ENCODE results near the gene POSTN.
"Not testable (repeated sequence)": the region's sequence is repeated elsewhere in the genome, so short reads cannot be mapped to it uniquely, and the experiment has no call there.

Gene POSTN

DNA sequence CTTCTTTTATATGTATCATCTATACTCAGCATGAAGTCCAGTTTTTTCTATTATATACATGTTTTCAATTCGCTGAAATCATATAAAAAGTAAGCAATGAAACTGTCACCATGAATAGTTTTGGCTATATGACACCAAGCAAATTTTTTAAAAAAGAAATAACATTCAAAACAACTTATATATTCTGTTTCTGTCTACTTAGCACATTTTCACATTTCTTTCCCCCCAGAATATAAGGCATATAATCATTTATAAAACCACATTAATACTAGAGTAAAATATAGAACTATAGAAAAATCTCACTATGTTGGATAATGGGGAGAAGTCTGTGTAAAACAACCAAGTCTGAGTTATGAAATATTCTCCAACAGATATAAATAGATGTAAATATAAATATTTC, 33.1 kb downstream of the POSTN start:
- TF ChIP-seq, protein P1, sequence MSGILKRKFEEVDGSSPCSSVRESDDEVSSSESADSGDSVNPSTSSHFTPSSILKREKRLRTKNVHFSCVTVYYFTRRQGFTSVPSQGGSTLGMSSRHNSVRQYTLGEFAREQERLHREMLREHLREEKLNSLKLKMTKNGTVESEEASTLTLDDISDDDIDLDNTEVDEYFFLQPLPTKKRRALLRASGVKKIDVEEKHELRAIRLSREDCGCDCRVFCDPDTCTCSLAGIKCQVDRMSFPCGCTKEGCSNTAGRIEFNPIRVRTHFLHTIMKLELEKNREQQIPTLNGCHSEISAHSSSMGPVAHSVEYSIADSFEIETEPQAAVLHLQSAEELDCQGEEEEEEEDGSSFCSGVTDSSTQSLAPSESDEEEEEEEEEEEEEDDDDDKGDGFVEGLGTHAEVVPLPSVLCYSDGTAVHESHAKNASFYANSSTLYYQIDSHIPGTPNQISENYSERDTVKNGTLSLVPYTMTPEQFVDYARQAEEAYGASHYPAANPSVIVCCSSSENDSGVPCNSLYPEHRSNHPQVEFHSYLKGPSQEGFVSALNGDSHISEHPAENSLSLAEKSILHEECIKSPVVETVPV (CRISPR knock-in tag; IDR thresholded peaks at IDR 0.05), result no peak
- TF ChIP-seq ARNTL (CRISPR knock-in tag; IDR thresholded peaks at IDR 0.05; ENCODE audit: borderline replicate concordance, low read depth) (no peak), TCF4 (CRISPR knock-in tag; IDR thresholded peaks at IDR 0.05; ENCODE audit: borderline replicate concordance) (no peak), SNAI2 (CRISPR knock-in tag; IDR thresholded peaks at IDR 0.05) (no peak), ZFP3 (CRISPR knock-in tag; IDR thresholded peaks at IDR 0.05) (no peak)
- TF ChIP-seq, protein P2, sequence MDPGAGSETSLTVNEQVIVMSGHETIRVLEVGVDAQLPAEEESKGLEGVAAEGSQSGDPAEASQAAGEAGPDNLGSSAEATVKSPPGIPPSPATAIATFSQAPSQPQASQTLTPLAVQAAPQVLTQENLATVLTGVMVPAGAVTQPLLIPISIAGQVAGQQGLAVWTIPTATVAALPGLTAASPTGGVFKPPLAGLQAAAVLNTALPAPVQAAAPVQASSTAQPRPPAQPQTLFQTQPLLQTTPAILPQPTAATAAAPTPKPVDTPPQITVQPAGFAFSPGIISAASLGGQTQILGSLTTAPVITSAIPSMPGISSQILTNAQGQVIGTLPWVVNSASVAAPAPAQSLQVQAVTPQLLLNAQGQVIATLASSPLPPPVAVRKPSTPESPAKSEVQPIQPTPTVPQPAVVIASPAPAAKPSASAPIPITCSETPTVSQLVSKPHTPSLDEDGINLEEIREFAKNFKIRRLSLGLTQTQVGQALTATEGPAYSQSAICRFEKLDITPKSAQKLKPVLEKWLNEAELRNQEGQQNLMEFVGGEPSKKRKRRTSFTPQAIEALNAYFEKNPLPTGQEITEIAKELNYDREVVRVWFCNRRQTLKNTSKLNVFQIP (CRISPR knock-in tag; IDR thresholded peaks at IDR 0.05; ENCODE audit: borderline replicate concordance, low read depth), result no peak
- ATAC-seq, result no peak

DNA sequence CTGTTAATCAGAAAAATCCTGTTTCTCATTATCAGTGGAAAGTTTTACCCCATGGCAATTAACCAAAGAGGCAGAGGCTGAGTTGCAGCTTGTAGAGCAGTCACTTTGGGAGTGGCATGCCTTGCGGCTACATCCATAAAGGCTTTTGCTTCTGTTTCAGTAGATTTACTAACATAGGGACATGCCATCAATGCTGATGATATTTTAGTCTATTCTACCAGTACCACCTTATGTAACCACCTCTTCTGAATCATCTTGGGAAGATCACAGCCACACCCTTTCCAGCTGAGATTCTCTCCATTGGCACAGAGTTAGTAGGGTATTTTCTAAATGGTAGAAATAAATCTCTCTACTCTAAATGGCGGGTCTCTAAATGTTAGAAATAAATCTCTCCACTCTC, 37.5 kb downstream of the POSTN start:
- ATAC-seq, result no peak
- no peak for TF ChIP-seq ZFP3 (CRISPR knock-in tag; IDR thresholded peaks at IDR 0.05)
- TF ChIP-seq, protein P3, sequence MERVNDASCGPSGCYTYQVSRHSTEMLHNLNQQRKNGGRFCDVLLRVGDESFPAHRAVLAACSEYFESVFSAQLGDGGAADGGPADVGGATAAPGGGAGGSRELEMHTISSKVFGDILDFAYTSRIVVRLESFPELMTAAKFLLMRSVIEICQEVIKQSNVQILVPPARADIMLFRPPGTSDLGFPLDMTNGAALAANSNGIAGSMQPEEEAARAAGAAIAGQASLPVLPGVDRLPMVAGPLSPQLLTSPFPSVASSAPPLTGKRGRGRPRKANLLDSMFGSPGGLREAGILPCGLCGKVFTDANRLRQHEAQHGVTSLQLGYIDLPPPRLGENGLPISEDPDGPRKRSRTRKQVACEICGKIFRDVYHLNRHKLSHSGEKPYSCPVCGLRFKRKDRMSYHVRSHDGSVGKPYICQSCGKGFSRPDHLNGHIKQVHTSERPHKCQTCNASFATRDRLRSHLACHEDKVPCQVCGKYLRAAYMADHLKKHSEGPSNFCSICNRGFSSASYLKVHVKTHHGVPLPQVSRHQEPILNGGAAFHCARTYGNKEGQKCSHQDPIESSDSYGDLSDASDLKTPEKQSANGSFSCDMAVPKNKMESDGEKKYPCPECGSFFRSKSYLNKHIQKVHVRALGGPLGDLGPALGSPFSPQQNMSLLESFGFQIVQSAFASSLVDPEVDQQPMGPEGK (CRISPR knock-in tag; IDR thresholded peaks at IDR 0.05; ENCODE audit: borderline replicate concordance), result no peak
- no peak for TF ChIP-seq ZC3H10 (CRISPR knock-in tag; IDR thresholded peaks at IDR 0.05)
- TF ChIP-seq ISL1 (CRISPR knock-in tag; IDR thresholded peaks at IDR 0.05), result no peak
- TF ChIP-seq, protein P4, sequence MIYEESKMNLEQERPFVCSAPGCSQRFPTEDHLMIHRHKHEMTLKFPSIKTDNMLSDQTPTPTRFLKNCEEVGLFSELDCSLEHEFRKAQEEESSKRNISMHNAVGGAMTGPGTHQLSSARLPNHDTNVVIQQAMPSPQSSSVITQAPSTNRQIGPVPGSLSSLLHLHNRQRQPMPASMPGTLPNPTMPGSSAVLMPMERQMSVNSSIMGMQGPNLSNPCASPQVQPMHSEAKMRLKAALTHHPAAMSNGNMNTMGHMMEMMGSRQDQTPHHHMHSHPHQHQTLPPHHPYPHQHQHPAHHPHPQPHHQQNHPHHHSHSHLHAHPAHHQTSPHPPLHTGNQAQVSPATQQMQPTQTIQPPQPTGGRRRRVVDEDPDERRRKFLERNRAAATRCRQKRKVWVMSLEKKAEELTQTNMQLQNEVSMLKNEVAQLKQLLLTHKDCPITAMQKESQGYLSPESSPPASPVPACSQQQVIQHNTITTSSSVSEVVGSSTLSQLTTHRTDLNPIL (CRISPR knock-in tag; IDR thresholded peaks at IDR 0.05; ENCODE audit: low read depth), result no peak
- no peak for TF ChIP-seq SNAI2 (CRISPR knock-in tag; IDR thresholded peaks at IDR 0.05)

DNA sequence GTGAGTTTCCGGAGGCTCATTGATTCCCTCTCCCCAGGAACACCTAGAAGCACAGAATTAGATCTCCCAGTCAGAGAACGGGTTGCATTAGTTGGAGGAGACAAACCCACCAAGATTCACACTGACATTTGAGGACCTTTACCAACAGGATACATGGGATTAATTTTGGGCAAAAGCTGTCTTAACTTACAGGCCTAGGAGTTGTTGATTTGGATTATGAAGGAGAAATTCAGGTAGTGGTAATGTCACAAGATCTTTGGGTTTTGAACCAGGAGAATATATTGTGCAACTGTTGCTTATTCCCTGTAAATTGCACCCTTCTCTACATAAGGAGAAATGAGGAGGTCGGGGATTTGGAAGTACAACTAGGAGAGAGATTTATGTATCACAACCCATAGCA, 38.0 kb downstream of the POSTN start:
- ATAC-seq, result no peak
- TF ChIP-seq ZNF70 (CRISPR knock-in tag; IDR thresholded peaks at IDR 0.05), result no peak
- TF ChIP-seq ZNF8 (CRISPR knock-in tag; IDR thresholded peaks at IDR 0.05), result no peak
- TF ChIP-seq ISL1 (CRISPR knock-in tag; IDR thresholded peaks at IDR 0.05), result no peak
- no peak for TF ChIP-seq ZFP30 (CRISPR knock-in tag; IDR thresholded peaks at IDR 0.05)
- TF ChIP-seq RARB (CRISPR knock-in tag; IDR thresholded peaks at IDR 0.05), result no peak
- TF ChIP-seq, protein P2 (CRISPR knock-in tag; IDR thresholded peaks at IDR 0.05; ENCODE audit: borderline replicate concordance, low read depth), result no peak
- no peak for TF ChIP-seq SNAI2 (CRISPR knock-in tag; IDR thresholded peaks at IDR 0.05)
- TF ChIP-seq, protein P1 (CRISPR knock-in tag; IDR thresholded peaks at IDR 0.05), result no peak
- TF ChIP-seq ARNTL (CRISPR knock-in tag; IDR thresholded peaks at IDR 0.05; ENCODE audit: borderline replicate concordance, low read depth), result no peak
- TF ChIP-seq, protein P3 (CRISPR knock-in tag; IDR thresholded peaks at IDR 0.05; ENCODE audit: borderline replicate concordance), result no peak
- no peak for TF ChIP-seq CSDC2 (CRISPR knock-in tag; IDR thresholded peaks at IDR 0.05)
- TF ChIP-seq ZC3H10 (CRISPR knock-in tag; IDR thresholded peaks at IDR 0.05), result no peak
- TF ChIP-seq BACH2 (CRISPR knock-in tag; IDR thresholded peaks at IDR 0.05; ENCODE audit: borderline replicate concordance), result no peak
- TF ChIP-seq ZFP3 (CRISPR knock-in tag; IDR thresholded peaks at IDR 0.05), result no peak
- no peak for TF ChIP-seq PPARA (CRISPR knock-in tag; IDR thresholded peaks at IDR 0.05; ENCODE audit: borderline replicate concordance)
- TF ChIP-seq, protein P4 (CRISPR knock-in tag; IDR thresholded peaks at IDR 0.05; ENCODE audit: low read depth), result no peak
- TF ChIP-seq, protein P5, sequence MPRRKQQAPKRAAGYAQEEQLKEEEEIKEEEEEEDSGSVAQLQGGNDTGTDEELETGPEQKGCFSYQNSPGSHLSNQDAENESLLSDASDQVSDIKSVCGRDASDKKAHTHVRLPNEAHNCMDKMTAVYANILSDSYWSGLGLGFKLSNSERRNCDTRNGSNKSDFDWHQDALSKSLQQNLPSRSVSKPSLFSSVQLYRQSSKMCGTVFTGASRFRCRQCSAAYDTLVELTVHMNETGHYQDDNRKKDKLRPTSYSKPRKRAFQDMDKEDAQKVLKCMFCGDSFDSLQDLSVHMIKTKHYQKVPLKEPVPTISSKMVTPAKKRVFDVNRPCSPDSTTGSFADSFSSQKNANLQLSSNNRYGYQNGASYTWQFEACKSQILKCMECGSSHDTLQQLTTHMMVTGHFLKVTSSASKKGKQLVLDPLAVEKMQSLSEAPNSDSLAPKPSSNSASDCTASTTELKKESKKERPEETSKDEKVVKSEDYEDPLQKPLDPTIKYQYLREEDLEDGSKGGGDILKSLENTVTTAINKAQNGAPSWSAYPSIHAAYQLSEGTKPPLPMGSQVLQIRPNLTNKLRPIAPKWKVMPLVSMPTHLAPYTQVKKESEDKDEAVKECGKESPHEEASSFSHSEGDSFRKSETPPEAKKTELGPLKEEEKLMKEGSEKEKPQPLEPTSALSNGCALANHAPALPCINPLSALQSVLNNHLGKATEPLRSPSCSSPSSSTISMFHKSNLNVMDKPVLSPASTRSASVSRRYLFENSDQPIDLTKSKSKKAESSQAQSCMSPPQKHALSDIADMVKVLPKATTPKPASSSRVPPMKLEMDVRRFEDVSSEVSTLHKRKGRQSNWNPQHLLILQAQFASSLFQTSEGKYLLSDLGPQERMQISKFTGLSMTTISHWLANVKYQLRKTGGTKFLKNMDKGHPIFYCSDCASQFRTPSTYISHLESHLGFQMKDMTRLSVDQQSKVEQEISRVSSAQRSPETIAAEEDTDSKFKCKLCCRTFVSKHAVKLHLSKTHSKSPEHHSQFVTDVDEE (CRISPR knock-in tag; IDR thresholded peaks at IDR 0.05), result no peak
- TF ChIP-seq GLIS3 (CRISPR knock-in tag; IDR thresholded peaks at IDR 0.05), result no peak

DNA sequence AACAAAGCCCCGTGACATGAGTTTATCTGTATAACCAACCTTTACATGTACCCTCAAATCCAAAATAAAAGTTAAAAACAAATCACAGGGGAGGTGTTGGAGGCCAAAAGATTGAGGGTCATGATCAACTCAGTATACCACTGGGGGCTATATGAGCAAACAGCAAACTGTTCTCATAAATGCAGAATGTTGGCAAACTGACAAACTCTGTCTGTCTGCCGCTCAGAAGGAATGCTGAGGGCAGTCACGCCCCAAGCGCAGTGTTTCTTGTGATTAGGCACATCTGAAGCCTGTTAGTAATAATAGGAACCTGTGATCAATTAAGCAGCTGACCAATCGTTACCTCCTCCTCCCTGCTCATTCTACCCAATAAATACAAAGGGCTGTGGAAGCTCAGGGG, 39.8 kb downstream of the POSTN start:
- not testable (repeated sequence) for ATAC-seq
